Breast epithelium (tissue), 3 donors: ENCODE data around the gene MAST1.

Experiments used
- POLR2A ChIP-seq: fragments of 450-650 bp; IDR thresholded peaks from one replicate; pipeline ENCODE4 v1.6.1; 2016; ENCODE audit warnings: antibody characterized with exemption, mild to moderate bottlenecking, moderate library complexity
- POLR2AphosphoS5 ChIP-seq, 3 donors: sonication (generic); formaldehyde crosslinking; IDR thresholded peaks; one replicate each; pipeline ENCODE4 v1.6.1; 2017; ENCODE audit warnings: antibody characterized with exemption in 3 of 3

GRCh38 chr19:12882589-12882988 lies 44.3 kb downstream of the MAST1 start:
- TF ChIP-seq POLR2AphosphoS5 (IDR thresholded peaks at IDR 0.05) (no peak), POLR2A (no peak)
